HG02970 (cell line): ENCODE results near the gene WT1.

Experiments
- ATAC-seq: cut with Tn5 transposase; IDR thresholded peaks from one replicate; pipeline ENCODE4 v1.9.1; 2021; ENCODE audit warnings: mild to moderate bottlenecking, moderate library complexity, moderate number of reproducible peaks; ENCODE audit not compliant: unreplicated experiment, low FRiP score

The WT1 gene

GRCh38 chr11:32438866-32439489 lies 3.6 kb upstream of the WT1 start:
- no peak for ATAC-seq

GRCh38 chr11:32438346-32438865 lies 3.1 kb upstream of the WT1 start:
- ATAC-seq = no peak

GRCh38 chr11:32437495-32438345 lies 2.4 kb upstream of the WT1 start:
- no peak for ATAC-seq

GRCh38 chr11:32436751-32437494 lies 1.6 kb upstream of the WT1 start:
- ATAC-seq = no peak

GRCh38 chr11:32435942-32436750 lies 807 bp upstream of the WT1 start:
- ATAC-seq = no peak

GRCh38 chr11:32435152-32435480 lies 223 bp downstream of the WT1 start:
- no peak for ATAC-seq

GRCh38 chr11:32434356-32435151 lies 785 bp downstream of the WT1 start:
- ATAC-seq = no peak

- ATAC-seq = no peak
Observed at GRCh38 chr11:32433914-32434355, 1.4 kb downstream of the WT1 start.

GRCh38 chr11:32433101-32433913 lies 2.0 kb downstream of the WT1 start:
- ATAC-seq = no peak

GRCh38 chr11:32432565-32432964 lies 2.8 kb downstream of the WT1 start:
- ATAC-seq = no peak

- ATAC-seq = no peak
Observed at GRCh38 chr11:32430568-32431381, 4.6 kb downstream of the WT1 start.

- ATAC-seq = no peak
Observed at GRCh38 chr11:32429477-32429876, 5.9 kb downstream of the WT1 start.

GRCh38 chr11:32428665-32429303 lies 6.6 kb downstream of the WT1 start:
- ATAC-seq = no peak

GRCh38 chr11:32427935-32428664 lies 7.2 kb downstream of the WT1 start:
- no peak for ATAC-seq

GRCh38 chr11:32427616-32427934 lies 7.8 kb downstream of the WT1 start:
- no peak for ATAC-seq

GRCh38 chr11:32426819-32427615 lies 8.3 kb downstream of the WT1 start:
- no peak for ATAC-seq
